Right lobe of liver (tissue), 4 donors: ENCODE measurements around the gene ATXN1.

ENCODE experiments used
- POLR2A ChIP-seq: fragments of 450-650 bp; IDR thresholded peaks from one replicate; pipeline ENCODE4 v1.6.1; 2017; ENCODE audit warnings: antibody characterized with exemption, mild to moderate bottlenecking
- TF ChIP-seq, protein P1 (sequence below), 4 donors: fragments of 200-600 bp in 3 of 4; fragments of 450-650 bp in 1 of 4; IDR thresholded peaks; one replicate each; pipeline versions ENCODE4 v1.5.1 to v1.8.0; 2016 to 2022; ENCODE audit warnings: antibody characterized with exemption in 4 of 4, mild to moderate bottlenecking in 2 of 4
- donor health status: DM: no; HTN: no; CAD: no.
- donor health status: DM: no; HTN: no; CAD: no.
- donor health status: DM: no; HTN: yes; CAD: no.

DNA sequence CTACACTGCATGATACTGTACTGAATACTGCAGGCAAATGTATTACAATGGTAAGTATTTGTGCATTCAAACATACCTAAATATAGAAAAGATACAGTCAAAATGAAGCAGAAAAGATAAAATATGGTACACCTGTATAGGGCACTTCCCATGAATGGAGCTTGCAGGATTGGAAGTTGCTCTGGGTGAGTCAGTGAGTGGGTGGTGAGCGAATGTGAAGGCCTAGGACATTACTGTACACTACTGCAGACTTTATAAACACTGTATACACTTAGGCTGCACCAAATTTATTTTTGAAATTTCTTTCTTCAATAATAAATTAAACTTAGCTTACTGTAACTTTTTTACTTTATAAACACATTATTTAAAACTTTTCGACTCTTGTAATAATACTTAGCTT, 213.1 kb downstream of the ATXN1 start:
- TF ChIP-seq, protein P1, sequence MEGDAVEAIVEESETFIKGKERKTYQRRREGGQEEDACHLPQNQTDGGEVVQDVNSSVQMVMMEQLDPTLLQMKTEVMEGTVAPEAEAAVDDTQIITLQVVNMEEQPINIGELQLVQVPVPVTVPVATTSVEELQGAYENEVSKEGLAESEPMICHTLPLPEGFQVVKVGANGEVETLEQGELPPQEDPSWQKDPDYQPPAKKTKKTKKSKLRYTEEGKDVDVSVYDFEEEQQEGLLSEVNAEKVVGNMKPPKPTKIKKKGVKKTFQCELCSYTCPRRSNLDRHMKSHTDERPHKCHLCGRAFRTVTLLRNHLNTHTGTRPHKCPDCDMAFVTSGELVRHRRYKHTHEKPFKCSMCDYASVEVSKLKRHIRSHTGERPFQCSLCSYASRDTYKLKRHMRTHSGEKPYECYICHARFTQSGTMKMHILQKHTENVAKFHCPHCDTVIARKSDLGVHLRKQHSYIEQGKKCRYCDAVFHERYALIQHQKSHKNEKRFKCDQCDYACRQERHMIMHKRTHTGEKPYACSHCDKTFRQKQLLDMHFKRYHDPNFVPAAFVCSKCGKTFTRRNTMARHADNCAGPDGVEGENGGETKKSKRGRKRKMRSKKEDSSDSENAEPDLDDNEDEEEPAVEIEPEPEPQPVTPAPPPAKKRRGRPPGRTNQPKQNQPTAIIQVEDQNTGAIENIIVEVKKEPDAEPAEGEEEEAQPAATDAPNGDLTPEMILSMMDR (IDR thresholded peaks at IDR 0.05): no peak
- no peak for TF ChIP-seq POLR2A
